HepG2 (cell line): ENCODE data around the gene MICALL2. TPM values are rescaled to one million over a fixed set of nuclear protein-coding genes. Genes with fewer than 3 reads are reported as not detected.

Source experiments
- ATAC-seq: fragments of 200-7000 bp; cut with Tn5 transposase; 3 replicates; pipeline ENCODE4 v1.9.1; 2020; ENCODE audit warnings: mild to moderate bottlenecking, moderate library complexity
- BruUV-seq: library from RNA; stranded (reverse); fragments of 400-500 nt; replicated peaks from 2 replicates; lab custom pipeline; 2021; lab: Mats Ljungman, UMichigan
- CTCF ChIA-PET: fragments of 300-600 bp; formaldehyde crosslinking; extraction: SDS; loops from one replicate; lab custom pipeline; 2021; ENCODE audit warnings: low total read pairs, inconsistent platforms, low intra/inter-chr PET ratio; lab: Yijun Ruan, JAX
- POLR2A ChIA-PET: fragments of 350-600 bp; sonication (Branson Sonifier 250); formaldehyde crosslinking; loops from one replicate; lab custom pipeline; 2020; ENCODE audit warnings: antibody characterized with exemption, inconsistent platforms; lab: Yijun Ruan, JAX
- DNase-seq: peaks from one replicate; pipeline ENCODE4 v3.0.0-alpha.2; 2015; ENCODE audit warnings: low spot score
- FAIRE-seq: peaks from 3 replicates; lab custom pipeline; 2011; peaks lifted over from hg19 to GRCh38; lab: Jason Lieb, UNC
- H2AFZ ChIP-seq: one replicate; pipeline ENCODE4 v1.6.1; 2011; ENCODE audit warnings: low read length, inconsistent platforms
- H3K27ac ChIP-seq: fragments of 300-600 bp; 3 replicates; pipeline ENCODE4 v1.8.0; 2011; ENCODE audit warnings: mixed run types, mild to moderate bottlenecking, mixed read lengths, low read length, inconsistent platforms; ENCODE audit not compliant: insufficient read depth; ENCODE audit errors: extremely low read length
- H3K27me3 ChIP-seq, 2 experiments: fragments of 200-600 bp in 1 of 2; 2 replicates in 1 of 2; 3 replicates in 1 of 2; pipeline versions ENCODE4 v1.6.0 to v1.8.0; 2011; ENCODE audit warnings: low read length in 2 of 2, mild to moderate bottlenecking in 2 of 2, moderate library complexity in 2 of 2, inconsistent platforms in 1 of 2; ENCODE audit not compliant: insufficient read depth in 2 of 2, control insufficient read depth in 1 of 2
- H3K36me3 ChIP-seq, 2 experiments: fragments of 200-600 bp in 1 of 2; replicated peaks in 1 of 2; 2 replicates in 1 of 2; 3 replicates in 1 of 2; pipeline versions ENCODE4 v1.5.1 to v1.8.0; 2011; ENCODE audit warnings: low read length in 2 of 2, inconsistent platforms in 1 of 2; ENCODE audit not compliant: insufficient read depth in 2 of 2, control insufficient read depth in 1 of 2
- H3K4me1 ChIP-seq: 2 replicates; pipeline ENCODE4 v1.5.1; 2012; ENCODE audit warnings: low read length, inconsistent platforms; ENCODE audit not compliant: insufficient read depth
- H3K4me2 ChIP-seq: 2 replicates; pipeline ENCODE4 v1.6.0; 2011; ENCODE audit warnings: low read depth, low read length, inconsistent platforms
- H3K4me3 ChIP-seq, 3 experiments: fragments of 200-600 bp in 1 of 3; sonication (generic), shearing (Covaris generic) in 1 of 3; replicated peaks in 1 of 3; 2 replicates each; pipeline ENCODE4 v1.5.1; 2011 to 2016; ENCODE audit warnings: low read length in 3 of 3, inconsistent platforms in 2 of 3, low read depth in 2 of 3, mild to moderate bottlenecking in 2 of 3, control low read depth in 1 of 3, mixed read lengths in 1 of 3; ENCODE audit not compliant: insufficient read depth in 1 of 3
- H3K79me2 ChIP-seq: one replicate; pipeline ENCODE4 v1.6.1; 2011; ENCODE audit warnings: low read length, inconsistent platforms; ENCODE audit not compliant: insufficient read depth
- H3K9ac ChIP-seq: 2 replicates; pipeline ENCODE4 v1.6.0; 2011; ENCODE audit warnings: mild to moderate bottlenecking, low read depth, low read length, inconsistent platforms; ENCODE audit not compliant: insufficient read depth
- H3K9me3 ChIP-seq: 2 replicates; pipeline ENCODE4 v1.5.1; 2012; ENCODE audit warnings: mild to moderate bottlenecking, low read length
- H4K20me1 ChIP-seq: 2 replicates; pipeline ENCODE4 v1.6.0; 2011; ENCODE audit warnings: inconsistent platforms, mild to moderate bottlenecking, low read length, moderate library complexity; ENCODE audit not compliant: insufficient read depth
- DR1 ChIP-seq: sonication (generic); formaldehyde crosslinking; IDR thresholded peaks from 2 replicates; pipeline ENCODE4 v1.8.0; 2021; ENCODE audit warnings: mild to moderate bottlenecking, missing genetic modification reagents, inconsistent platforms
- EHMT2 ChIP-seq: fragments of 200-600 bp; sonication (generic); IDR thresholded peaks from 2 replicates; pipeline ENCODE4 v1.7.0; 2017; ENCODE audit warnings: antibody characterized with exemption, low read depth, low read length, borderline replicate concordance
- GTF2F1 ChIP-seq: fragments of 150-350 bp; IDR thresholded peaks from 2 replicates; pipeline ENCODE4 v1.6.1; 2014; ENCODE audit warnings: low read length
- LCORL ChIP-seq, 2 experiments: fragments of 450-650 bp in 1 of 2; sonication (generic) in 1 of 2; formaldehyde crosslinking in 1 of 2; IDR thresholded peaks; 2 replicates each; pipeline versions ENCODE4 v1.5.0 to v1.6.1; 2017 to 2020; ENCODE audit warnings: antibody characterized with exemption in 1 of 2, missing genetic modification reagents in 1 of 2
- MYC ChIP-seq: sonication (generic); formaldehyde crosslinking; IDR thresholded peaks from 2 replicates; pipeline ENCODE4 v1.9.0; 2021; ENCODE audit warnings: missing genetic modification reagents, borderline replicate concordance
- PRDM15 ChIP-seq: sonication (generic); formaldehyde crosslinking; IDR thresholded peaks from 2 replicates; pipeline ENCODE4 v1.4.0; 2020; ENCODE audit warnings: missing genetic modification reagents
- SIN3B ChIP-seq: fragments of 150-350 bp; IDR thresholded peaks from 2 replicates; pipeline ENCODE4 v1.6.1; 2014; ENCODE audit warnings: low read length
- TCF12 ChIP-seq, 2 experiments: fragments of 450-650 bp in 1 of 2; sonication (generic) in 1 of 2; formaldehyde crosslinking in 1 of 2; IDR thresholded peaks; 2 replicates each; pipeline versions ENCODE4 v1.6.1 to v1.8.0; 2017 to 2022; ENCODE audit warnings: antibody characterized with exemption in 1 of 2, mild to moderate bottlenecking in 1 of 2, missing genetic modification reagents in 1 of 2, moderate library complexity in 1 of 2
- ZNF124 ChIP-seq: sonication (generic); formaldehyde crosslinking; IDR thresholded peaks from 2 replicates; pipeline ENCODE4 v1.4.0; 2020; ENCODE audit warnings: missing genetic modification reagents
- ZNF382 ChIP-seq: sonication (generic); formaldehyde crosslinking; IDR thresholded peaks from 2 replicates; pipeline ENCODE4 v1.5.0; 2020; ENCODE audit warnings: missing genetic modification reagents, mild to moderate bottlenecking, borderline replicate concordance
- ZNF558 ChIP-seq: sonication (generic); formaldehyde crosslinking; IDR thresholded peaks from 2 replicates; pipeline ENCODE4 v1.9.0; 2022; ENCODE audit warnings: mild to moderate bottlenecking, missing genetic modification reagents, borderline replicate concordance
- WGBS: methylation state at CpG from one replicate; pipeline ENCODE4 v1.1.6; 2017; ENCODE audit warnings: low lambda C conversion rate; 5-methylcytosine and 5-hydroxymethylcytosine counted together
- in situ Hi-C: cut with HindIII; loops from 2 replicates; pipeline ENCODE4 v1.10.0; 2017; ENCODE audit warnings: low pct_unique_long_range_greater_than_20kb; ENCODE audit not compliant: extremely low pct_ligation_motif_present
- intact Hi-C: fragments of 100-400 bp; cut with micrococcal nuclease; formaldehyde crosslinking; loops from one replicate; pipeline ENCODE4 v1.10.0; 2022; ENCODE audit not compliant: unreplicated experiment
- polyA plus RNA-seq, 8 experiments: library from polyadenylated mRNA; depleted of rRNA in 3 of 8; stranded (reverse) in 7 of 8; unstranded in 1 of 8; fragments of >200 nt; fragmentation: Illumina TruSeq in 4 of 8; extraction: Trizol in 4 of 8; gene quantifications; 2 replicates each; pipeline versions ENCODE4 v1.2.1 to v1.2.3, GENCODE V29; 2011 to 2016; ENCODE audit warnings: low read depth in 4 of 8, missing spikeins in 1 of 8, mixed read lengths in 1 of 8; ENCODE audit not compliant: insufficient read depth in 1 of 8
- total RNA-seq, 5 experiments: library from RNA; depleted of rRNA; stranded (reverse); fragments of >200 nt; fragmentation: Illumina TruSeq; extraction: Trizol; gene quantifications; 2 replicates each; pipeline ENCODE4 v1.2.3, GENCODE V29; 2016; ENCODE audit warnings: low read depth in 1 of 5
- TF ChIP-seq, protein P1 (sequence below): sonication (generic); formaldehyde crosslinking; conservative IDR thresholded peaks from 2 replicates; pipeline ENCODE4 v1.4.0; 2020; ENCODE audit warnings: missing genetic modification reagents
- TF ChIP-seq, protein P2 (sequence below): sonication (generic); formaldehyde crosslinking; IDR thresholded peaks from 2 replicates; pipeline ENCODE4 v1.4.0; 2020; ENCODE audit warnings: missing genetic modification reagents
- TF ChIP-seq, protein P3 (sequence below): sonication (generic); formaldehyde crosslinking; IDR thresholded peaks from 2 replicates; pipeline ENCODE4 v1.4.0; 2020; ENCODE audit warnings: low read depth, mild to moderate bottlenecking, missing genetic modification reagents

The MICALL2 gene
- total and polyA plus RNA-seq, 2 of the 13 experiments (the other 11 are each of a cell fraction or from before 2014, with no cell fraction given), result 5.8 to 12.4 TPM

DNA sequence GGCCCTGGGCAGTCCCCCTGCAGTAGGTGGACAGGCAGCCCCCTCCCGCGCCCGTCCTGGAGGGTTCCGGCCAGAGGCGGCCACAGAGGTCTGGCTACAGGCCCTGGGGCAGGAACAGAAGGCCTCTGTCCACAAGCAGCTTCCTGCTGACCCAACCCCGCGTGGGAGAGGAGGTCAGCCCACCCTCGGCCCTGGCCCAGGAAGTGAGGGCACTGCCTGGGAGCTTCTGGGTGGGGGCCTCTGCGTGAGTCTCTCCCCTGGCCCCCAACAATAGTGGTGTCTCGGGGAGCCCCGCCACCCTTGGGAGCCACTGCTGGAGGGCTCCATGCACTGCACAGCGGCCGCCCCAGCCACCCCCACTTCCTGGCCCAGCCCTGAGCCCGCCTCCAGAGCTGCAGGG is 4.7 kb downstream of the MICALL2 start:
- ChIA-PET POLR2A (no interaction called here), CTCF (no interaction called here)
- peak overlapping the region; percentile 33 for H3K27ac ChIP-seq
- TF ChIP-seq, protein P1, sequence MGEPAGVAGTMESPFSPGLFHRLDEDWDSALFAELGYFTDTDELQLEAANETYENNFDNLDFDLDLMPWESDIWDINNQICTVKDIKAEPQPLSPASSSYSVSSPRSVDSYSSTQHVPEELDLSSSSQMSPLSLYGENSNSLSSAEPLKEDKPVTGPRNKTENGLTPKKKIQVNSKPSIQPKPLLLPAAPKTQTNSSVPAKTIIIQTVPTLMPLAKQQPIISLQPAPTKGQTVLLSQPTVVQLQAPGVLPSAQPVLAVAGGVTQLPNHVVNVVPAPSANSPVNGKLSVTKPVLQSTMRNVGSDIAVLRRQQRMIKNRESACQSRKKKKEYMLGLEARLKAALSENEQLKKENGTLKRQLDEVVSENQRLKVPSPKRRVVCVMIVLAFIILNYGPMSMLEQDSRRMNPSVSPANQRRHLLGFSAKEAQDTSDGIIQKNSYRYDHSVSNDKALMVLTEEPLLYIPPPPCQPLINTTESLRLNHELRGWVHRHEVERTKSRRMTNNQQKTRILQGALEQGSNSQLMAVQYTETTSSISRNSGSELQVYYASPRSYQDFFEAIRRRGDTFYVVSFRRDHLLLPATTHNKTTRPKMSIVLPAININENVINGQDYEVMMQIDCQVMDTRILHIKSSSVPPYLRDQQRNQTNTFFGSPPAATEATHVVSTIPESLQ, result no peak
- TF ChIP-seq ZNF382 (CRISPR knock-in tag) (no peak), MYC (peak; percentile 39; the same call in 1 of the 2 replicates), GTF2F1 (no peak), TCF12 (IDR thresholded peaks at IDR 0.05) (no peak), TCF12 (CRISPR knock-in tag; IDR thresholded peaks at IDR 0.05) (no peak), ZNF124 (CRISPR knock-in tag) (no peak), ZNF558 (CRISPR knock-in tag) (no peak), LCORL (IDR thresholded peaks at IDR 0.05) (no peak), LCORL (CRISPR knock-in tag; IDR thresholded peaks at IDR 0.05) (0 out of 2 replicates have a peak, but pooled peaks have one; percentile 16), PRDM15 (CRISPR knock-in tag) (no peak), SIN3B (no peak), DR1 (CRISPR knock-in tag) (no peak), EHMT2 (no peak)
- TF ChIP-seq, protein P2, sequence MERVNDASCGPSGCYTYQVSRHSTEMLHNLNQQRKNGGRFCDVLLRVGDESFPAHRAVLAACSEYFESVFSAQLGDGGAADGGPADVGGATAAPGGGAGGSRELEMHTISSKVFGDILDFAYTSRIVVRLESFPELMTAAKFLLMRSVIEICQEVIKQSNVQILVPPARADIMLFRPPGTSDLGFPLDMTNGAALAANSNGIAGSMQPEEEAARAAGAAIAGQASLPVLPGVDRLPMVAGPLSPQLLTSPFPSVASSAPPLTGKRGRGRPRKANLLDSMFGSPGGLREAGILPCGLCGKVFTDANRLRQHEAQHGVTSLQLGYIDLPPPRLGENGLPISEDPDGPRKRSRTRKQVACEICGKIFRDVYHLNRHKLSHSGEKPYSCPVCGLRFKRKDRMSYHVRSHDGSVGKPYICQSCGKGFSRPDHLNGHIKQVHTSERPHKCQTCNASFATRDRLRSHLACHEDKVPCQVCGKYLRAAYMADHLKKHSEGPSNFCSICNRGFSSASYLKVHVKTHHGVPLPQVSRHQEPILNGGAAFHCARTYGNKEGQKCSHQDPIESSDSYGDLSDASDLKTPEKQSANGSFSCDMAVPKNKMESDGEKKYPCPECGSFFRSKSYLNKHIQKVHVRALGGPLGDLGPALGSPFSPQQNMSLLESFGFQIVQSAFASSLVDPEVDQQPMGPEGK (CRISPR knock-in tag), result 0 out of 2 replicates have a peak, but pooled peaks have one; percentile 49
- TF ChIP-seq, protein P3, sequence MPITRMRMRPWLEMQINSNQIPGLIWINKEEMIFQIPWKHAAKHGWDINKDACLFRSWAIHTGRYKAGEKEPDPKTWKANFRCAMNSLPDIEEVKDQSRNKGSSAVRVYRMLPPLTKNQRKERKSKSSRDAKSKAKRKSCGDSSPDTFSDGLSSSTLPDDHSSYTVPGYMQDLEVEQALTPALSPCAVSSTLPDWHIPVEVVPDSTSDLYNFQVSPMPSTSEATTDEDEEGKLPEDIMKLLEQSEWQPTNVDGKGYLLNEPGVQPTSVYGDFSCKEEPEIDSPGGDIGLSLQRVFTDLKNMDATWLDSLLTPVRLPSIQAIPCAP (CRISPR knock-in tag), result no peak

More for the DNA sequence above, 4.7 kb downstream of the MICALL2 start:
- Histone ChIP-seq H3K4me2 (peak overlapping the region; percentile 45), H3K4me3 (no peak overlapping the region), H3K4me1 (peaks cover 56% of the 10 kb centered on the region), H3K36me3 (no peaks in the 10 kb centered on the region), H4K20me1 (no peaks in the 10 kb centered on the region), H3K79me2 (peaks cover 28% of the 10 kb centered on the region), H3K9me3 (no peaks in the 10 kb centered on the region), H3K9ac (peak overlapping the region; percentile 34; the same call in 1 of the 2 replicates), H2AFZ (no peak overlapping the region), H3K27me3 (no peaks in the 10 kb centered on the region)
- ATAC-seq, result no peak
- BruUV-seq, result no TSS peak
- intact Hi-C loops (no loop called here), in situ Hi-C loops (no loop called here)
- WGBS, result no CpG with 5 or more reads among the region's 14 CpGs
- no peak for DNase-seq
- FAIRE-seq, result no peak
